ENCODE results near the gene CCDC192. TPM values are rescaled to one million over a fixed set of nuclear protein-coding genes. Genes with fewer than 3 reads are reported as not detected.
"Not testable (repeated sequence)": the region's sequence is repeated elsewhere in the genome, so short reads cannot be mapped to it uniquely, and the experiment has no call there.

Gene CCDC192
- polyA plus RNA-seq, 2 of the 4 experiments (the other 2 are of a cell fraction) = not detected

- CTCF ChIA-PET = no interaction called here
- no peak overlapping the region for H3K4me3 ChIP-seq
- ATAC-seq (no peak), FAIRE-seq (no peak), DNase-seq (ENCODE audit: low read depth in 1 of 2, low spot score in 1 of 2) (no peak)
- peaks cover 3% of the 10 kb centered on the region; the same call in 1 of the 3 replicates for H3K9me3 ChIP-seq
- POLR2A ChIA-PET = no interaction called here
- TF ChIP-seq RARB (CRISPR knock-in tag; IDR thresholded peaks at IDR 0.05) (no peak), KDM1A (IDR thresholded peaks at IDR 0.05; ENCODE audit: low read depth) (no peak), E2F6 (IDR thresholded peaks at IDR 0.05; ENCODE audit: borderline replicate concordance, low read depth) (no peak), CEBPB (IDR thresholded peaks at IDR 0.05) (no peak), FOXS1 (CRISPR knock-in tag; IDR thresholded peaks at IDR 0.05) (no peak), HOXB13 (CRISPR knock-in tag; IDR thresholded peaks at IDR 0.05; ENCODE audit: low read depth) (no peak), BCL3 (IDR thresholded peaks at IDR 0.05) (no peak), HOXA7 (CRISPR knock-in tag; IDR thresholded peaks at IDR 0.05) (no peak), ZFP36 (IDR thresholded peaks at IDR 0.05; ENCODE audit: borderline replicate concordance, partially characterized antibody) (no peak), MAZ (IDR thresholded peaks at IDR 0.05; ENCODE audit: borderline replicate concordance, low read depth, low read length) (no peak), CBX8 (IDR thresholded peaks at IDR 0.05) (no peak), KDM5A (IDR thresholded peaks at IDR 0.05) (no peak), ZNF302 (CRISPR knock-in tag; IDR thresholded peaks at IDR 0.05) (no peak), MAFK (IDR thresholded peaks at IDR 0.05; ENCODE audit: partially characterized antibody) (no peak)
- WGBS (ENCODE audit: missing lambda C conversion rate) = 34% methylated on average over 1 of the region's 1 CpG
- H3K4me2 ChIP-seq = no peak overlapping the region
- H3K27ac ChIP-seq = no peak overlapping the region
- no peaks in the 10 kb centered on the region for H3K4me1 ChIP-seq
Measured at GRCh38 chr5:127732963-127733362, 29.8 kb downstream of the CCDC192 start.

- CTCF ChIA-PET; DNase-seq (ENCODE audit: low read depth in 1 of 2, low spot score in 1 of 2); H3K4me3 ChIP-seq; H3K4me1 ChIP-seq; H3K27ac ChIP-seq; H3K9me3 ChIP-seq; FAIRE-seq; ATAC-seq; POLR2A ChIA-PET; H3K4me2 ChIP-seq: not testable (repeated sequence)
- WGBS (ENCODE audit: missing lambda C conversion rate) = 74% methylated on average over 11 of the region's 14 CpGs
Measured at GRCh38 chr5:127739348-127739747, 36.2 kb downstream of the CCDC192 start.

GRCh38 chr5:127739807-127740384 is 36.7 kb downstream of the CCDC192 start:
- no peak for ATAC-seq
- POLR2A ChIA-PET = no interaction called here
- TF ChIP-seq MAFK (IDR thresholded peaks at IDR 0.05; ENCODE audit: partially characterized antibody) = no peak

GRCh38 chr5:127741412-127741811 is 38.2 kb downstream of the CCDC192 start:
- FAIRE-seq (no peak), ATAC-seq (no peak), DNase-seq (ENCODE audit: low read depth in 1 of 2, low spot score in 1 of 2) (no peak)
- POLR2A ChIA-PET = no interaction called here
- no peak for TF ChIP-seq TFCP2L1 (CRISPR knock-in tag; IDR thresholded peaks at IDR 0.05)
- TF ChIP-seq REST (IDR thresholded peaks at IDR 0.05) = no peak
- H3K4me2 ChIP-seq = no peak overlapping the region
- no peaks in the 10 kb centered on the region for H3K4me1 ChIP-seq
- no peak overlapping the region for H3K4me3 ChIP-seq
- no peak overlapping the region for H3K27ac ChIP-seq
- no peaks in the 10 kb centered on the region for H3K9me3 ChIP-seq
- CTCF ChIA-PET = no interaction called here

More at GRCh38 chr5:127739807-127740384, 36.7 kb downstream of the CCDC192 start:
- H3K27ac ChIP-seq = no peak overlapping the region
- FAIRE-seq (no peak), DNase-seq (ENCODE audit: low read depth in 1 of 2, low spot score in 1 of 2) (no peak)
- H3K4me1 ChIP-seq = no peaks in the 10 kb centered on the region
- CTCF ChIA-PET = interaction anchor here (1.0 kb wide), 1 partner anchor 176 kb away, joined by 3 read pairs; no protein-coding TSS in a partner anchor
- H3K4me2 ChIP-seq = no peak overlapping the region
- 63% methylated on average over 9 of the region's 10 CpGs for WGBS (ENCODE audit: missing lambda C conversion rate)
- H3K9me3 ChIP-seq = no peaks in the 10 kb centered on the region
- H3K4me3 ChIP-seq = no peak overlapping the region
